B cell (primary cell): ENCODE data around the gene LZTS2.

Experiments
- CTCF ChIP-seq: fragments of 200-600 bp; IDR thresholded peaks from one replicate; pipeline ENCODE4 v1.8.0; 2022; ENCODE audit warnings: antibody characterized with exemption, mild to moderate bottlenecking
- EZH2 ChIP-seq: IDR thresholded peaks from 2 replicates; pipeline ENCODE4 v1.6.1; 2012; ENCODE audit warnings: borderline replicate concordance, low read depth, mild to moderate bottlenecking, moderate library complexity, low read length; ENCODE audit not compliant: insufficient read depth, poor library complexity, severe bottlenecking

- no peak for TF ChIP-seq CTCF
- TF ChIP-seq EZH2: no peak
These were observed 14.9 kb upstream of the LZTS2 start for GRCh38 chr10:100984672-100985177.
